ENCODE data around the gene KCTD16. TPM values are rescaled to one million over a fixed set of nuclear protein-coding genes. Genes with fewer than 3 reads are reported as not detected.

Gene KCTD16
- total RNA-seq, 1 experiment from 2014 or later: 0.14 TPM

GRCh38 chr5:144162686-144163085 is 8.0 kb upstream of the KCTD16 start:
- DNase-seq: no peak
- CTCF ChIA-PET: no interaction called here
- intact Hi-C loops (cut with micrococcal nuclease; ENCODE audit: unreplicated experiment): no loop called here
- H3K36me3 Mint-ChIP-seq (ENCODE audit: insufficient read depth, unreplicated experiment): peaks cover 38% of the 10 kb centered on the region
- no peaks in the 10 kb centered on the region for H3K9me3 Mint-ChIP-seq (ENCODE audit: low read depth, unreplicated experiment)
- BruUV-seq (replicated peaks): no TSS peak
- no peak for TF ChIP-seq CTCF (IDR thresholded peaks at IDR 0.05; ENCODE audit: unreplicated experiment)
- no peak overlapping the region for H3K4me3 Mint-ChIP-seq (ENCODE audit: low read depth, unreplicated experiment)
- peaks cover under 1% of the 10 kb centered on the region for H3K4me1 Mint-ChIP-seq (ENCODE audit: low read depth, unreplicated experiment)
- H3K27me3 Mint-ChIP-seq (ENCODE audit: unreplicated experiment): no peaks in the 10 kb centered on the region
- no peak overlapping the region for H3K27ac Mint-ChIP-seq (ENCODE audit: unreplicated experiment)

- H3K4me3 Mint-ChIP-seq (ENCODE audit: low read depth, unreplicated experiment): no peak overlapping the region
- H3K27me3 Mint-ChIP-seq (ENCODE audit: unreplicated experiment): no peaks in the 10 kb centered on the region
- CTCF ChIA-PET: no interaction called here
- H3K9me3 Mint-ChIP-seq (ENCODE audit: low read depth, unreplicated experiment): no peaks in the 10 kb centered on the region
- no peak for DNase-seq
- peaks cover 37% of the 10 kb centered on the region for H3K36me3 Mint-ChIP-seq (ENCODE audit: insufficient read depth, unreplicated experiment)
- BruUV-seq (replicated peaks): no TSS peak
- intact Hi-C loops (cut with micrococcal nuclease; ENCODE audit: unreplicated experiment): no loop called here
- peaks cover 20% of the 10 kb centered on the region for H3K4me1 Mint-ChIP-seq (ENCODE audit: low read depth, unreplicated experiment)
- no peak for TF ChIP-seq CTCF (IDR thresholded peaks at IDR 0.05; ENCODE audit: unreplicated experiment)
- H3K27ac Mint-ChIP-seq (ENCODE audit: unreplicated experiment): no peak overlapping the region
Measured at GRCh38 chr5:144166696-144167095, 4.0 kb upstream of the KCTD16 start.

GRCh38 chr5:144167998-144168397 is 2.7 kb upstream of the KCTD16 start:
- H3K27ac Mint-ChIP-seq (ENCODE audit: unreplicated experiment): no peak overlapping the region
- intact Hi-C loops (cut with micrococcal nuclease; ENCODE audit: unreplicated experiment): no loop called here
- CTCF ChIA-PET: no interaction called here
- no peaks in the 10 kb centered on the region for H3K9me3 Mint-ChIP-seq (ENCODE audit: low read depth, unreplicated experiment)
- no TSS peak for BruUV-seq (replicated peaks)
- H3K4me3 Mint-ChIP-seq (ENCODE audit: low read depth, unreplicated experiment): peak overlapping the region; percentile 7
- no peaks in the 10 kb centered on the region for H3K27me3 Mint-ChIP-seq (ENCODE audit: unreplicated experiment)
- H3K36me3 Mint-ChIP-seq (ENCODE audit: insufficient read depth, unreplicated experiment): peaks cover 26% of the 10 kb centered on the region
- no peak for TF ChIP-seq CTCF (IDR thresholded peaks at IDR 0.05; ENCODE audit: unreplicated experiment)
- DNase-seq: no peak
- peaks cover 20% of the 10 kb centered on the region for H3K4me1 Mint-ChIP-seq (ENCODE audit: low read depth, unreplicated experiment)

- Mint-ChIP-seq H3K9me3 (ENCODE audit: low read depth, unreplicated experiment) (no peaks in the 10 kb centered on the region), H3K4me1 (ENCODE audit: low read depth, unreplicated experiment) (peaks cover 20% of the 10 kb centered on the region), H3K4me3 (ENCODE audit: low read depth, unreplicated experiment) (peak overlapping the region; percentile 87), H3K27ac (ENCODE audit: unreplicated experiment) (peak overlapping the region; percentile 85), H3K27me3 (ENCODE audit: unreplicated experiment) (no peaks in the 10 kb centered on the region), H3K36me3 (ENCODE audit: insufficient read depth, unreplicated experiment) (peaks cover 19% of the 10 kb centered on the region)
- BruUV-seq (replicated peaks): no TSS peak
- intact Hi-C loops (cut with micrococcal nuclease; ENCODE audit: unreplicated experiment): loop anchor here (1.0 kb wide), 1 partner anchor 1812 kb away; no protein-coding TSS in a partner anchor
- CTCF ChIA-PET: interaction anchor here (1.0 to 1.7 kb wide), 3 partner anchors 18 to 192 kb away, joined by 4 to 7 read pairs (median 7); no protein-coding TSS in a partner anchor
- DNase-seq: no peak
- no peak for TF ChIP-seq CTCF (IDR thresholded peaks at IDR 0.05; ENCODE audit: unreplicated experiment)
Measured at GRCh38 chr5:144169904-144170275, 783 bp upstream of the KCTD16 start.

Measured in Calu3 (cell line).